ENCODE measurements around the gene PRPF38B.

The PRPF38B gene

DNA sequence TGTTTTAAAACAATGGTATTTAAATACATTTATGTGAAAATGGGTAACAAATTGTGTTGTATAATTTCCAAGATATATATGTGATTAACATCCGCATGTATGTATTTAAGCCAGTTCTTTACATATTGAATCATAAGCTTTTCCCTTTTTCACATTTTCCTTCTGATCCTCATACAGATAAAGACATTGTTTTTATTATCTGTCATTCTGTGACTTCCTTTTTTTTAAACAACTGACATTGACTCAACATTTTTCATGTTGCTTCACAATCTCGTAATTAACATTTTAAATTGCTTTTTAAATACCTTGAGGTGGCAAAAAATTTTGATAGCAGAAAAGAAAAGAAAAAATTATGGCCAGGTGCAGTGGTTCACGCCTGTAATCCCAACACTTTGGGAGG is 55.8 kb downstream of the PRPF38B start:
- H3K9me3 Mint-ChIP-seq, result no peaks in the 10 kb centered on the region
- peak overlapping the region; percentile 29 for H3K4me3 Mint-ChIP-seq
- no peaks in the 10 kb centered on the region for H3K27me3 Mint-ChIP-seq (ENCODE audit: low read depth)
- peaks cover 33% of the 10 kb centered on the region for H3K4me1 Mint-ChIP-seq (ENCODE audit: low read depth)
- H3K27ac Mint-ChIP-seq, result no peak overlapping the region
- H3K36me3 Mint-ChIP-seq (ENCODE audit: low read depth), result peaks cover 20% of the 10 kb centered on the region
- no peak for DNase-seq (ENCODE audit: low spot score)

DNA sequence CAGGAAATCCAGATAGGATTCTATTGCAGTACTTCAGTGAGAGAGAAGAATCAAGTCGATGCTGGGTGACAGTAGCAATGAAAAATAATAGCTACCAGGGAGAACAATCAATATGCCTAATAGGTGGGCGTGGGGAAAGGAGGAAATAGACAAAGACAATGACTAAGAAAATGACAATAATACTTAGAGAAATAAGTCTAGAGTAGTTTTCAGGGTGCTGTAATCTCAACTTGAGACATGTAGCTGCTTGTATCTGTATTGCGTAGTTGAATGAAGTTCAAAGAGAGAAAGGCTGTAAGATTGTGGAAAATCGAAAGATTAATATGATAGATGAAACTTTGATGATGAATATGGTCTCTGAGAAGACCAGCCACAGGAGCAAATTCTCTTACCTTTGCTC is 57.0 kb downstream of the PRPF38B start:
- H3K27me3 Mint-ChIP-seq (ENCODE audit: low read depth), result no peaks in the 10 kb centered on the region
- no peak overlapping the region for H3K27ac Mint-ChIP-seq
- H3K36me3 Mint-ChIP-seq (ENCODE audit: low read depth), result peaks cover 23% of the 10 kb centered on the region
- H3K4me1 Mint-ChIP-seq (ENCODE audit: low read depth), result peaks cover 35% of the 10 kb centered on the region
- no peak overlapping the region for H3K4me3 Mint-ChIP-seq
- H3K9me3 Mint-ChIP-seq, result no peaks in the 10 kb centered on the region
- no peak for DNase-seq (ENCODE audit: low spot score)

GRCh38 chr1:108750476-108751181 is 58.5 kb downstream of the PRPF38B start:
- H3K27ac Mint-ChIP-seq, result no peak overlapping the region
- H3K9me3 Mint-ChIP-seq, result no peaks in the 10 kb centered on the region
- H3K27me3 Mint-ChIP-seq (ENCODE audit: low read depth), result no peaks in the 10 kb centered on the region
- H3K36me3 Mint-ChIP-seq (ENCODE audit: low read depth), result peaks cover 32% of the 10 kb centered on the region
- no peak for DNase-seq (ENCODE audit: low spot score)
- peaks cover 35% of the 10 kb centered on the region for H3K4me1 Mint-ChIP-seq (ENCODE audit: low read depth)
- H3K4me3 Mint-ChIP-seq, result no peak overlapping the region
